Right kidney (tissue), 9 donors: ENCODE data around the gene PIGBOS1.

Experiments
- DNase-seq: peaks from one replicate; pipeline ENCODE4 v3.0.0-alpha.2; 2016
- long read RNA-seq, 8 donors: transcript quantifications; one replicate each; lab custom pipeline, GENCODE V29; 2026

PIGBOS1 gene
- long read RNA-seq, donor 1, partial matches to known transcripts = 0 of 6 reads
- long read RNA-seq, donor 1, other reads (novel, unspliced or antisense) = 0 of 6 reads
- long read RNA-seq, donor 2, transcript PIGBOS1-201 (2 exons, 866 nt) = major isoform, 6 of 8 reads
- long read RNA-seq, donor 2, partial matches to known transcripts = 0 of 8 reads
- long read RNA-seq, donor 2, other reads (novel, unspliced or antisense) = 0 of 8 reads
- long read RNA-seq, donor 3, partial matches to known transcripts = 0 of 2 reads
- long read RNA-seq, donor 3, other reads (novel, unspliced or antisense) = 0 of 2 reads
- long read RNA-seq, donor 4, transcript PIGBOS1-201 (2 exons, 866 nt) = major isoform, 8 of 13 reads
- long read RNA-seq, donor 4, transcript PIGBOS1-203 (2 exons, 801 nt) = minor isoform, 5 of 13 reads
- long read RNA-seq, donor 4, partial matches to known transcripts = 0 of 13 reads
- long read RNA-seq, donor 4, other reads (novel, unspliced or antisense) = 0 of 13 reads
- long read RNA-seq, donor 5, transcript PIGBOS1-203 (2 exons, 801 nt) = major isoform, 5 of 9 reads
- long read RNA-seq, donor 5, partial matches to known transcripts = 0 of 9 reads
- long read RNA-seq, donor 5, other reads (novel, unspliced or antisense) = 0 of 9 reads
- long read RNA-seq, donor 6, partial matches to known transcripts = 0 of 7 reads
- long read RNA-seq, donor 6, other reads (novel, unspliced or antisense) = 0 of 7 reads
- long read RNA-seq, donor 7 = 0 reads
- long read RNA-seq, donor 8, partial matches to known transcripts = 0 of 5 reads
- long read RNA-seq, donor 8, other reads (novel, unspliced or antisense) = 0 of 5 reads

GRCh38 chr15:55318588-55319494 is at the start of gene PIGBOS1, which contains the start of gene PIGB:
TSS of gene PIGBOS1 (minus strand) at chr15:55319123. CDS start at chr15:55317792, 1,331 bp downstream.
TSS of gene PIGB (plus strand) at chr15:55319222. CDS start at chr15:55319251, 29 bp downstream.
- DNase-seq = peak; percentile 94

GRCh38 chr15:55366981-55367380 is 48.1 kb upstream of the PIGBOS1 start:
- no peak for DNase-seq

GRCh38 chr15:55362641-55363040 is 43.7 kb upstream of the PIGBOS1 start:
- DNase-seq = no peak

GRCh38 chr15:55361048-55361447 is 42.1 kb upstream of the PIGBOS1 start:
- no peak for DNase-seq

GRCh38 chr15:55360256-55360655 is 41.3 kb upstream of the PIGBOS1 start:
- no peak for DNase-seq

GRCh38 chr15:55358471-55358870 is 39.5 kb upstream of the PIGBOS1 start:
- DNase-seq = no peak

- DNase-seq = no peak
These were observed 38.9 kb upstream of the PIGBOS1 start for GRCh38 chr15:55357774-55358173.

- no peak for DNase-seq
These were observed 38.2 kb upstream of the PIGBOS1 start for GRCh38 chr15:55356985-55357585.

- no peak for DNase-seq
These were observed 34.1 kb upstream of the PIGBOS1 start for GRCh38 chr15:55353025-55353424.

GRCh38 chr15:55349282-55349681 is 30.4 kb upstream of the PIGBOS1 start:
- no peak for DNase-seq

- DNase-seq = no peak
These were observed 29.4 kb upstream of the PIGBOS1 start for GRCh38 chr15:55348281-55348778.

- DNase-seq = no peak
These were observed 25.3 kb upstream of the PIGBOS1 start for GRCh38 chr15:55344206-55344605.

GRCh38 chr15:55343168-55343567 is 24.2 kb upstream of the PIGBOS1 start:
- no peak for DNase-seq

GRCh38 chr15:55337160-55337559 is 18.2 kb upstream of the PIGBOS1 start:
- no peak for DNase-seq

GRCh38 chr15:55334997-55335396 is 16.1 kb upstream of the PIGBOS1 start:
- no peak for DNase-seq

GRCh38 chr15:55334371-55334770 is 15.4 kb upstream of the PIGBOS1 start:
- no peak for DNase-seq

- DNase-seq = no peak
These were observed 8.5 kb upstream of the PIGBOS1 start for GRCh38 chr15:55327387-55327786.

GRCh38 chr15:55322467-55322866 is 3.5 kb upstream of the PIGBOS1 start:
- no peak for DNase-seq

GRCh38 chr15:55320963-55321362 is 2.0 kb upstream of the PIGBOS1 start:
- no peak for DNase-seq

- DNase-seq = no peak
These were observed 1.3 kb upstream of the PIGBOS1 start for GRCh38 chr15:55320238-55320550.

GRCh38 chr15:55319537-55320237 is 764 bp upstream of the PIGBOS1 start:
- DNase-seq = no peak
